NCI-H1694 treated with DMSO at 0.1 percent for 48 hours (cell line): ENCODE data around the gene ETS2.
"Not testable (repeated sequence)": the region's sequence is repeated elsewhere in the genome, so short reads cannot be mapped to it uniquely, and the experiment has no call there.

Source experiments
- DNase-seq: peaks from one replicate; lab custom pipeline; 2025; lab: John Stamatoyannopoulos, UW

Gene ETS2

DNA sequence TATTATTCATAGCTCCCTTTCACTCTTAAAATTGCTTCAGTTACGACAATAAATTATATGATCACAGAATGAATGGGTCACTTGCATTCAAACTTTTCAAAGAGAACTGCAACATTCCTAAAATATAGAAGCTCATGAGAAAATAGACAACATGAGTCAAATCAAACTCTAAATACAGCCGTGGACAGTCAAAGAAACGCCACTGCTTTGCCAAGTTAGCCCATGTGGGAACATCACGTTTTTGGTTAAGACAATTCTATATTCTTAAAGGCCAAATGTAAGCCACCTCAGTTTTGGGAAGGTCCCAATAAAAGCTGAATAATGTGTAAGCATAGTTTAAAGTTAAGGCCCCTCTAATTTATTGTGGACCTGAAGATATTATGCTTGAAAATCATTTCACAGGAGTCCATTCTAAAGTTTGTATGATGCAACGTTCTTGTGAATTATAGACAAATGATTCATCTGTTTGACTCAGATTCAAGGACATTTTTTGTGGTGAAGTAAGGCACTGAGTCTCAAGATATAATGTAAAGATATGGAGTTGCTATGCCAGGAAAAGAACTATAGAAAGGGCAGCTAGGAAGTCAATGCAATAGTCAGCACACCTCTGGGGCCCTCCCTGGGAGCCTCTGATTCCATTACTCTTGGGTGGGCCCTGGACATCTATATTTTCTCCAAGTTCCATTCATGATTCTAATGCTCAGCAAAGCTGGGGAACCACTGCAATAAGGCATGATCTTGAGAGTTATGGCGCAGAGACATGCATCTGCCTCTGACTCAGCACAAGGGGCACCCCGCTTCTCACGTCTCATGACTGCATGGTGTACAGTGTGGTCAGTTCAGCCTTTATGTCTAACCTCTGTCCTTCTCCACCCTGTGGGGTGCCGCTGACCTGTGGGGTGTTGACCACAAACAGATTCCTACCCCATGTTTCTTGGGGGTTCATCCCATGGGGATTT is 33.9 kb downstream of the ETS2 start:
- no peak for DNase-seq

DNA sequence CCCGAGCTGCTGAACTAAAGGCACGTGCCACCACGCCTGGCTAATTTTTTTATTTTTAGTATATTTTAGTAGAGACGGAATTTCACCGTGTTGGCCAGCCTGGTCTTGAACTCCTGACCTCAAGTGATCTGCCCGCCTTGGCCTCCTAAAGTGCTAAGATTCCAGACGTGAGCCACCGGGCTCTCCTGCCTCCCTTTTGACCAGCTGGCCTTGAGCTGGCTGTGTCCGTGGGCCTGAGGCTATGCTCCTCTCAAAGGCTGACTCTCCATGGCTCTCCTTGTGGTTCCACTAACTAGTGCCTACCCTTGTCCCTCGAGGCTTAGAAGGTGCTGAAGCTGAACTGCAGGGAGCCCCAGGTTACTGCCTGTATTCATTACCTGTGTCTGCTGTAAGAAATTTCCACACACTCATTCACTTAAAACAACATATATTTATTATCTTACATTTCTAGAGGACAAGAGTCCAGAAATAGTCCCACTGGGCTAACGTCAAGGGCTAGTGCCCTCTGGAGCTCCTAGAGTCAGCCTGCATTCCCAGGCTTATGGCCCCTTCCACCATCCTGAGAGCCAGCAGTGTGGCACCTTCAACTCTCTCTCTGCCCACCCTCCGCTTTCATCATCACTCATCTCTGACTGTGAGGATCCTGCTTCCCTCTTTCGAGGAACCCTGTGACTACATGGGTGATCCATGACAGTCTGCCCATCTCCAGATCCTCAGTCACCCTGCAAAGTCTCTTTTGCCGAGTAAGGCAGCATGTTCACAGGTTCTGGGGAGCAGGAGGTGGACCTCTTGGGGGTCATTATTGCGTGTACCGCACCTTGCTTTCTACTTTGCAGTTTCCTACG is 34.9 kb downstream of the ETS2 start:
- no peak for DNase-seq

DNA sequence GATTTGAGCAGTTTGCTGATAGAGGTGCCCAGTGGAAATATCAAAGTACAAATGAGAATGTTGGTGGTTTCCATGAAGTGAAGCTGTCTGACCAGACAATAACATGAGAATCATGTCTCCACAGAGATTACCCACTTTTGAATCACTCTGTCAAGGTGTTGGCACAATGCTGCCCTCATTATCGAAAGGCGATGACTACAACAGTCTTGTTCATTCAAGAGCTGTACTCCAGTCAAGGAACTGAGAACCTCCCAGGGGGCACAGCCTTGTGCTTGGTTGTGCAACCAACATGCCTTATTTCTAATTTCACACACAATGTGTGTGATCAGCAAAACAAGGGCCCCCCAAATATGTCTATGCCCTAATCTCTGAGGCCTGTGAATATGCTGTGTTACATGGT is 35.7 kb downstream of the ETS2 start:
- DNase-seq: no peak

DNA sequence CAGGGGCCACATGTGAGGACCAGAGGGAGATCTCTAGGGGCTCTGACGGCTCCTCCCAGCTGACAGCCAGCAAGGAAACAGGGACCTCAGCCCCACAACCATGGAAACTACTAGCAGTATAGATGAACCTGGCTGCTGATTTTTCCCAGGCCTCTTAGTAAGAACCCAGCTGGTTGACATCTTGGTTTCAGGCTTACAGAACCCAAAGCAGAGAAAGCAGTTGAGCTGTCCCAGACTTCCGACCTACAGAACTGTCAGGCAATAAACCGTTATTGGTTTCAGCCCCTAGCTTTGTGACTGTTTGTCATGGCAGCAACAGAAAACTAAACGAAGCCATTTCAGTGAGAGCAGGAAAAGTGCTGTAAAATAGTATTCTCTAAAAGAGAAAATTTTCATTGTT is 36.4 kb downstream of the ETS2 start:
- DNase-seq: no peak

DNA sequence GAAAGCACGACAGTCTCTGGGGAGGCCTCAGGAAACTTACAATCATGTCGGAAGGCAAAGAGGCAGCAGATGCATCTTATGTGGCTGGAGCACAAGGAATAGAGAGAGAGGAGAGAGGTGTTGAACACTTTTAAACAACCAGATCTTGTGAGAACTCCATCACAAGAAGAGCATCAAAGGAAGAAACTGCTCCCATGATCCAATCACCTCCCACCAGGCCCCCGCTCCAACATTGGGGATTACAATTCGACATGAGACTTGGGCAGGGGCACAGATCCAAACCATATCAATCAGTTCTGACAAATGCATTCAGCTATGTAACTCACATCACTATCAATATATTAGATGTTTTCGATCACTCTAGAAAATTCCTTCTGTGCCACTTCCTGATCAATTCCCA is 37.6 kb downstream of the ETS2 start:
- DNase-seq: no peak

DNA sequence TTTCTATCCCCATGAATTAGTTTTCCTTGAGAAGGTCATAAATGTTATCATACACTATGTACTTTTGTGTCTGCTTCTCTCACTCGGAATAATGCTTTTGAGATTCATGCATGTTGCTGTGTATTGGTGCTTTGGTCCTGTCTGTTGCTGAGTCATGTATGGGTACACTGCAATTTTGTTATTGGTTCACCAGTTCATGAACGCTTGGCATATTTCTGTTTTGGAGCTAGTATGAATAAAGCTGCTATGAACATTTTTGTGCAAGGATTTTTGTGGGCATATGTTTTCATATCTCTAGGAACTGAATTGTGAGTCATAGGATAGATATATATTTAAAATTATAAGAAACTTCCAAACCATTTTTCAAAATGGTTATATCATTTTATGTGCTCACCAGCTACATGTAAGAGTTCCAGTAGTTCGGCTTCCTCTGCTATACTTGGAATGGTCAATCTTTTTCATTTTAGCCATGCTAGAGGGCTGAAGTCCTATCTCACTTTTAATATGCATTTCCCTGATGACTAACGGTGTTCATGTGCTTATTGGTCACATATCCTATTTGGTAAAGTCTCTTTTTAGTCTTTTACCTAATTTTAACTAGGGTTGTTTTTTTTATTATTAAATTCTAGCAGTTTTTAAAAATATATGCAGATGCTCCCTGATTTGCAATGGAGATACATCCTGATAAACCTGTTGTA is 38.2 kb downstream of the ETS2 start:
- DNase-seq: no peak

DNA sequence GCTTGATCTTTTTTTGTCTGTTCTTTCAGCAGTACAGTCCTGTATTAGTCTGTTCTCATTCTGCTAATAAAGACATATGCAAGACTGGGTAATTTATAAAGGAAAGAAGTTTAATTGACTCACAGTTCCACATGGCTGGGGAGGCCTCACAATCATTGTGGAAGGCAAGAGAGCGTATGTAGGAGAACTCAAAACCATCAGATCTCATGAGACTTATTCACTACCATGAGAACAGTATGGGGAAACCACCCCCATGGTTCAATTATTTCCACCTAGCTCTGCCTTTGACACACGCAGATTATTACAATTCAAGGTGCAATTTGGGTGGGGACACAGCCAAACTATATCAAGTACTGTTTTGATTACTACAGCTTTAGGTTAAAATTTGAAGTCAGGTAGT is 39.6 kb downstream of the ETS2 start:
- DNase-seq: not testable (repeated sequence)

DNA sequence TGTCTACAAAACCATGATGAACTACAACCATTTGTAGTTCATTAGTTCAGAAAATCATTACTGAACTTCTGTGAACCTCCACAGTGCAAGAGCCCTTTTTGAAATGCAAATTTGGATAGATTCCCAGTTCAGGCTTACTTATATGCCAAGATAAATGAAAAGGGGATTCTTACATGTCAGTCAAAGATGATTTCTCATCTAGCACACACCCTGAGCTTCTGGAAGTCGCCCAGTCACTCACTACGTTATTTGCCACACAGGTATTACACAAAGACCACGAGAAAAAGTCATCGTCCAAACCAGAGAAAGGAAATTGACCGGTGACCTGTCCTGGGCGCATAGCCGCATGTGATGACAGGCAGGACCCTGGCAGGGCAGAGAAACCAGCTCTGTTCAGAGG is 41.8 kb downstream of the ETS2 start:
- no peak for DNase-seq

DNA sequence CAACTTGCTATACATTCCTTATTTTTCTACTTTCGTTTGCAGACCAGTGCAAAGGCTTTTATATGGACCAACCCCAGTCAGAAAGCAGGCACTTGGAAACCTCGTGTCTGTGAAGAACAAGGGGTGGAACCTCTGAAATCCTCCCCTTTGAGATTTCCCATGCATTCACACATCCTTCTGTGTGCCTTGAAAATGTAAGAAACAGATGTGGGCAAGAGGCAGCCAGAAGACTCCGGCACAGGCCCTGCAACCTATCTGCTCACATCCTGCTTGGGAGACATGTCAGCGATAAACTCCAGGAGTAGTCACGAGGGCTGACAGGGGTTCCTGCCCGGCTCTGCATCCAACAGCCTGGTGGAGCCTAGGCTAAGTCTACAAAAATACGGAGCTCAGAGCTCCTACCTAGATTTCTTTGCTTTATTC is 42.5 kb downstream of the ETS2 start:
- no peak for DNase-seq

DNA sequence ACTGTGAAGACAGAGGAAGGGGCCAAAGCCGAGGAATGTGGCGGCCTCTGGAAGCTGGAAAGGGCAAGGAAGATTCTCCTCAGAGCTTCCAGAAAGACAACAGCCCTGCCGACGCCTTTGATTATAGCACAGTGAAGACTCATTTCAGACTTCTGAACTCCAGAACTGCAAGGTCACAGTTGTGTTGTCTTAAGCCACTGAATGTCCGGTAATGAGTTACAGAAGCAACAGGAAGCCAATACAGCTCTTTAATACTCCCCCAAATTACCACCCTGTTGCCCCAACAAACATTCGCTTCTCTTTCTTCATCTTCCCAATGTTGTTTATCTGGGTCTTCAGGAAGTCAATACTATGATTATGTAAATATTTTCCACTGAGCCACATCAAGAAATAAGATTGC is 44.0 kb downstream of the ETS2 start:
- DNase-seq: no peak

DNA sequence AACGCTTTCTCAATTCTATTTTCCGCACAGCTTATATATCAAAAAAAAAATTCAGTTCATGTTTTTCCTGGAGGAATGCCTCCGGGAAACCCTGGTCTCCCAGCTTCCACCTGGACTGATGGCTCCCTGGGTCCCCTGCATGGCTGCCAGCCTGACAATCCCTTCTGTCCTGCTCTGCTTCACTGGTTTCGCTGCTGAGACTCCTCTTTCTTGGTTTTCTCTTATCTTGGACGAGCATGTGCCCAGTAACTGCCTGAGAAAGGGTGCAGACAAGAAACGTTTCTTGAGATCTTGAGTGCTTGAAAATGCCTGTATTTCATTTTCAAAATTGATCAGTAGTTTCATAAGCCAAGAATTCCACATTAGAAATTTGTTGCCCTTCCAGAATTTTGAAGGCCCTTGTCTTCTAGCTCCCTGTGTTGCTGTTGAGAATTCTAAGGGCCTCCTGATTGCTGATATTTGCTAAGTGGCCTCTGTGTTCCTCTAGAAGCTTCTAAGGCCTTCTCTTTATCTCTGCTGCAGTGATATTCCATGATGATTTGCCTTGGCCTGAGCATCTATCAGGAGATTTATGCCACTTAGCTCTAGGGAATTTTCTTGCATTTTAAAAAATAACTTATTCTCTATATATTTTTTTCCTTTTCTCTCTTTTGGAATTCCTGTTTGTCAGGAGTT is 44.7 kb downstream of the ETS2 start:
- no peak for DNase-seq

DNA sequence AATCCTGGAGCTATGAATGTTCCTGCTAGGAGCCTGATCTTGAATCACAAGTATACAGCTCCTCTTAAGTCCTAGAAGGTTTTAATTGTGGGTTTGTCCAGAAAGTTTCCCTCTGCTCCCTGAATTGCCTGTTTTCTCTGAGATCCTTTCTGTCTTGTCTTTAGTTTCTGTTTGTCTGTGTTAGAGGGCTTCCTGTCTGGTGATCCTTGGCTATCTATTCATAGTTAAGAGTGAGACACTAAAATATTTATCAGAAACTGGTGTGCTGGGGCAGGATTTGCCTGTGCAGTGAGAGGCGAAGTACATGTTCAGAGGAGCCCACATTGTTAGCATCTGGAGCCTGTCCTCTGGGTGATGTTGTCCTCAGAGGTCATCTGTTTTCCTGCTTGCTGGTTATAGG is 45.4 kb downstream of the ETS2 start:
- no peak for DNase-seq

DNA sequence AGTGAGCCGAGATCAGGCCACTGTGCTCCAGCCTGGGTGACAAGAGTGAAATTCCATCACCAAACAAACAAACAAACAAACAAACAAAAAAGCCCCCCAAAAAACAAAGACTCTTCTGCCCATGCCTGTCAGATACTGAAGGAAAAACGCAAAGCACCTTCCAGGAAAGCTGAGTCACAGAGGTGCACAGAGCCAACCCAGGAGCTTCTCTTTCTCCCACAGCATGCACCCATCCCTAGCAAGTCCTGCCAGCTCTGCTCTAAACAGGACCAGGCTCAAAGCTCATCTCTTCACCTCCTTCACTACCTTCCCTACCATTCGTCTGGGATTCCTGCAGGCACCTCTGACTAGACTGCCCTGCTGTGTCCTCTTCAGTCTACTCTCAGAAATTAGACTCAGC is 46.5 kb downstream of the ETS2 start:
- DNase-seq: no peak

DNA sequence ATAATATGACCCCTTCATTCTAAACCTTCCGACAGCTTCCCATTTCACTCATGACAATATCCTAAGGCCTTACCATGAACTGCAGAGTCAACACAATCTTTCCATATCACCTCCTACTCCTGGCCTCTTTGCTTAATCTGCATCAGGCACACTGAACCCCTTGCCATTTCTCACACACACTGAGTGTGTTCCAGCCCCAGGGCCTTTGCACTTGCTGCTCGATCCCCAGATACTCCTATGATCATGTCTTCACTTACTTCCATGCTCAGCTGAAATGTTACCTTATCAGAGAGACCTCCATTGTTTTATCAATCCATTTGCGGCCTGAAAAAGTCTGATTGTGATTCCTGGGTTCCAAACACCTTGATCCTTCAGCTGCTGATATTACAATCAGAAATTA is 47.0 kb downstream of the ETS2 start:
- DNase-seq: no peak

DNA sequence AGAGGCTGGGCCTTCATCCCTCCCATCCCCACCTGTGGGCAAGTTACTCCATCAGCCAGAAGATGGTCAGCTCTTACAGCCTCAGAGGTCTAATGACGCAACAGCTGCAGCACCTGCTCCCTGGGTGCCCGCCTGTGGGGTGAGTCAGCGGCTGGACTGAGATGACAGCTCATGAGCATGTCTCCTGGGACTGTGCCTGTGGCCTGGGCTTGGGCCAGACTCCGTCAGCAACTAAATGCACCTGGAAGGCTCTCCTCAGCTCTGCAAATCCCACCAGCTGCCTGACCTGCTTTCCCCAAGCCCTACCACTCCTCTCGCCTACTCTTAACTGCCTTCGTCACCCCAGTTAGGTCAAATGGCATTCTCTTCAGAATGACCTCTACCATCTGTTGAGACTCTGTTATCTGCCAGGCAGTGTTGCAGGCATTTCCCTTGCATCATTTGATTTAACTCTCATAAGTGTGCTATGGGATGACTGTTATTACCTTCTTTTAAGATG is 47.7 kb downstream of the ETS2 start:
- DNase-seq: no peak

DNA sequence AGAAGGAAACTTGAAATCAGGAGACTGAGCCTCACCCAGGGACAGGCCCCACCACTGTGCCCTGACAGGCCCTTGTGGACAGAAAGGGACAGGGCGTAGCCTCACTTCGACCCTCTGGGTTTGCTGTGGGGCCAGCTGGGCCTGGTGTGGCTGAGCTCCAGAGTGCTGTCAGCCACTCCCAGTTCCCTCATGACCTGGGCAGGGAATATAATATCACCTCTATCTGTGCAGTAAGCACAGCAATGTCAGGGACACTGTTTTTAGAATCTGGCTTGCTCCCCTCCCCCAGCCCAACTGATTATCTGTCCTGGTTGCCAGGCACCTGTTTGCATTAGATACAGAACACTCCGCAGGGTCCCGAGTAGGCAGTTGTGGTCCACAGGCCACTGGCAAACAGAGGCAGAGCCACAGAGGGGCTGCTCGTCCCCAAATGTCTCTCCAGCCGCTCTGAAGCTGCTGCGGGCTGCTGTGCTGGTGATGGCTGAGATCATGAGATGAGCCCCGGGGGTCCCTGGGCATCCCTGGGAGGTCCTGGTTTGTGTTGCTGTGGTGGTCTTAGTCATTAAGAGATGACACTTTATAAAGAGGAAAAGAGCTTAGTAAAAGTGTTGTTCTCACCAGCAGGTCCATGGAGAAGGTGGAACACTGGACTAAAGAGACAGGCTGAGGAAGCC is 51.6 kb downstream of the ETS2 start:
- DNase-seq: no peak

DNA sequence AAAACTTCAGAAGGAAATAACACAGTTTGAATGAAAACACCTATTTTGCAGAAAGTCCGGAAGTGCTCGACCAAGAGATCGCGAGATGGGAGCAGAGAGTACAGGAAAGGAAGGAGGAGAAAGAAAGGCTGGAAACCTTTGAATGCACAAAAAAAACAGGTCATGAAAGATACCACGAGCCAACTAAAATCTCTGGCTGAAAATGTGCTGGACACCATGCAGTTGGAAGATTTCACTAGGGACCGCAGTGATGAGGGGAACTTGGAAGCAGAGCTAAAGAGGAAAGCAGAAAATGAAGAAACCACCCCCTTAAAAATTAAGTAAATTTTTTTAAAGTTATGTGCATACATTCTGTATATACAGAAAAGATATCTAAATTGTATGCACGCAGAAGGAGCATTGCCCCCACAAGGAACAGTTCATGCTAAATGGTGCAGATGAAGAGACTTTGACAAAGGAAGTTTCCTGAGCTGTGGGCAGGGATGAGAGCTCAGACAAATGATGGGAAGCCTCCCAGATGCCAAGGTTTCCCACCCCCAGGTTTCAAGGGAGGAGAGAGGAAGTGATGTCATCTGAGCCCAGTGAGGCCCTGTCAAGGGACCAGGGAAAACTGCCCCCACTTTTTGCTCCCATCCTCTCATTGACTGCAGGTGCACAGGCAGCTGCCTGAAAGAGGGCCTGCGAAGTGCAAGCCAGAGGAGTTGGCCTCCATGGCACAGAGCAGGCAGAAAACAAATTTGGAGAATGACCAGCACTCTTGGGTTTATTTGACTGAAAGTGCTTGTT is 52.5 kb downstream of the ETS2 start:
- DNase-seq: no peak

DNA sequence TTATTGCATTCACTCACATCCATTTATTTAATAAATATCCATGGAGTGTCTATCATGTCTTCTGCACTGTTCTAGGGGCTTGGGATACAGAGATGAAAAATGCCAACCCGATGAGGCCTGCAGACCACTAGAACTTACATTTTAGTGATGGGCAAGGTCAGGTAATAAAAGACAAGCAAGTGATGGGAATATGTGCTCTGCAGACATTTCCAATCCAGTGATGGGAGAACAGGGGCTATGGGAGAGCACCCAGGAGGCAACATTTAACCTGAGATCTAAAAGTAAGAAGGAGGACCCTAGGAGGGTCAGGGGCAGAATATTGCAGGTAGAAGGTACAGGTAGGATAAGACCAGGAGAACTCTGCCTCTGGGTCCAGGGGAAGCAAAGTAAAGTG is 53.1 kb downstream of the ETS2 start:
- no peak for DNase-seq

DNA sequence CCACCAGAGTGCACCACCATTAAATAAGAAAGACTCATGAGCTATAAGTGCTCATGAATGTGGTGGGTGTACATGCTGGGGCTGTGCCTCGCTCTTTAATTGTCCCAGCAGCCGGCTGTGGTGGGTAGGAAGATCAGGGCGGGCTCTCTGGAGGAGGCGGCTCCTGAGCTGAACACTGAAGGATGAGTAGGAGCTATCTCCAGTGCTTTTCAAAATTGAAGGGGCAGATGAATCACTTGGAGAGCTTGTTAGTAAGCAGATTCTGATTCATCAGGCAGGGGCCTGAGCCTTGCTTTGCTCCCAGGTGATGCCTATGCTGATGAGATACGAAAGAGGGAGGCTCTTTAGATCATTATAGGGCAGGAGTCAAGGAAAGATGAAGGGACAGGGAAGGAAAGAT is 54.1 kb downstream of the ETS2 start:
- DNase-seq: no peak

DNA sequence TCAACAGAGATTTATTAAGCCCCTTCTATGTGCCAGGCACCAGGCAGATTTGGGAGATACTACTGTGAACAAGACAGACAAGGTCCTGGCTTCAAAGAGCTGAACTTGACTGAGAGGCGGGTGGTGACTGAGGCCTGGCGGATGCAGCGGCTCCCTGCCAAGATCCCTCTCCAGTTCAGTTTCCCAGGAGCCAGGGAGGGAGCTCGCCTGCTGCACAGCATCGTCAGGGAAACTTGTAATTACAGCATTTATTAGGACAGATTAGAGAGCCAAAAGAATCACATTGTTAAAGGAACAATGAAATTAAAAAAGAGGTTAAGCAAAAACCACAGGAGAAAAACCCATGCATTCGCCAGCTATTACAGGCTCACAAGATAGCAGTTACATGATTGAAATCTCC is 55.3 kb downstream of the ETS2 start:
- DNase-seq: no peak
